Renal cortical epithelial cell (primary cell): ENCODE results near the gene KCNK18. TPM values are rescaled to one million over a fixed set of nuclear protein-coding genes. Genes with fewer than 3 reads are reported as not detected.
"Not testable (repeated sequence)": the region's sequence is repeated elsewhere in the genome, so short reads cannot be mapped to it uniquely, and the experiment has no call there.

ENCODE experiments used
- DNase-seq: peaks from one replicate; pipeline ENCODE4 v3.0.0-alpha.2; 2011; ENCODE audit warnings: low read depth
- total RNA-seq: library from RNA; depleted of rRNA; stranded (reverse); fragments of >200 nt; gene quantifications from 2 replicates; pipeline ENCODE4 v1.2.3, GENCODE V29; 2014

The KCNK18 gene
- total RNA-seq, 1 donor from 2014 or later = not detected

DNA sequence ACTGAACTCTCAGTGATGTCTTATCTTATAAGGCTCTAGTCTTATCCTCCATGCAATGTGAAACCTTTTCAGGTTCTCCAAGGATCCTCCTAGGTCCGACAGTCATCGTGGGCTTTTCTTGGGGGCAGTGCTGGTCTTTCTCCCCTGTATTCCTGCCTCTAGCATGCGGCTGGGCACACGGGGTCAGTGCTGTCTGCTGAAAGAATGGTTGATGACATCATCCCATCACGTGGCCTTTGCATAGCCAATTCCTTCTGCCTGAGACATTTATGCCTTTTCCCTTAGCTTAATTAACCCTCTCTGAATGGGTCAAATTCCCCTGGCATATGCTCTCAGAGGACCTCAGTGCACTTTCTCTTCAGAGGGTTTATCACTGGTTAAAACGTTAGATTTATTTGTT lies 27.0 kb upstream of the KCNK18 start:
- peak; percentile 18 for DNase-seq

DNA sequence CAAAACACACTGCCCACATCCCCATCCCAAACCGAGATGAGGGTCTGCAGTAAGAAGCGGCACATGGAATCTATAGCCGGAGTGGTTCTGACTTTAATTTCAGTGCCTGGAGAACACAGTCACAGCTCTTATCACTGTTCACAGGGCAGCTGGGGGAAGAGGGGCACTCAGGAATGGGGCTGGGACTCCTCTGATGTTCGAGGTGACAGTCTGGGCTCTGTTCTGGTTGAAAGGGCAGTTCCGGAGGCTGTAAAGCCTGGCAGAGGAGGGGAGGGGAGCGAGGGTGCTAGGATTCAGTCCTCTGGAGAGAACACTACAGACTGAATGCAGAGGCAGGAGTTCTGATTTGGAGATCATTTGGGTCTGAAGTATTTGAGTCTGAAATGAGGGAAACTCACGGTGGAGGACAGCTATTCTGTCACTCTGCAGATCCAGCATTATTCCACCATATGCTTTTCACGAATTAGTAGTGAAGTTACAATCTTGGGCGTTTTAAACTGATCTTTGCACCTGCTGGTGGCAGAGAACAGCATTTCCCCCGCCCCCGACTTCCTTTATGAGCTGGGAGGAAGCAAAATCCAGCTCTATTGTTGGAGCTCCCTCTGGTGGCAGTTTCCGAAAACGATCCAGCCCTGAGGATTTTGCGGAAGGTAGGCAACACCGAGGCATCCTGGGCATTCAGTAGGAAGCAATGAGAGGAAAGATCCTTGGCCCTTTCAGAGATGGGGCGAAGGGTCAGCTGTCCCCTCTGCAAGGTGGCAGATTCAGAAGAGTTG lies 22.7 kb upstream of the KCNK18 start:
- peak; percentile 72 for DNase-seq

DNA sequence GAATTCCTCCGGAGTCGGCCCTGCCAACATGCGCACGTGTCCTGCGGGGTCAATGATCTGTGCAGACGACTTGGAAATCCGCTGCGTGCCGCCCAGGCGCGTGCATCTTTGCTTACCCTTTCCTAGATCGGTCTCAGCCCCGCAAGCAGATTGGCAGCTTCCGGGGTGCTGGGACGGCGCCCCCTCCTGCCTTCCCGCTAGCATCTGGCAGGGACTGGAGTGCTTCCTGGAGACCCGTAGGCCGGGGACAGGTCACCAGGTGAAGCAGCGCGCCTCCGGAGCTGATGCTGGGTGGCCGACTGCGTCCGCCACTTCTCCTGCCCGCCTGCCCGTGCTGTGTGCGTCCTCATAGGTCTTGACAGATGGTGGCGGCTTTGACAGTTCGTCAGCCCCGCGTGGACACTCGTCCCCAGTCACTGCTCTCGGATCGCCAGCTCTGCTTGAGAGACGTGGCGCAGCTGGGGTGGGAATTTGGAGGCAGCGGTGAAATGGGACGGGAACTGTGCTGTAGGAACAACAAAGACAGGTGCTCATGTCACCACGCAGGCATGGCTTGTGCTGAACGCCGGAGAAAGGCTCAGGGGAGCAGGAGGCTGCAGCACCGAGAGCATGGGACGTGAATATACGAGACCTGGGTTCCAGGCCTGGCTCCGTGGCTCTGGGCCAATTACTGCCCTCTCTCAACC lies 21.9 kb upstream of the KCNK18 start:
- DNase-seq = no peak

DNA sequence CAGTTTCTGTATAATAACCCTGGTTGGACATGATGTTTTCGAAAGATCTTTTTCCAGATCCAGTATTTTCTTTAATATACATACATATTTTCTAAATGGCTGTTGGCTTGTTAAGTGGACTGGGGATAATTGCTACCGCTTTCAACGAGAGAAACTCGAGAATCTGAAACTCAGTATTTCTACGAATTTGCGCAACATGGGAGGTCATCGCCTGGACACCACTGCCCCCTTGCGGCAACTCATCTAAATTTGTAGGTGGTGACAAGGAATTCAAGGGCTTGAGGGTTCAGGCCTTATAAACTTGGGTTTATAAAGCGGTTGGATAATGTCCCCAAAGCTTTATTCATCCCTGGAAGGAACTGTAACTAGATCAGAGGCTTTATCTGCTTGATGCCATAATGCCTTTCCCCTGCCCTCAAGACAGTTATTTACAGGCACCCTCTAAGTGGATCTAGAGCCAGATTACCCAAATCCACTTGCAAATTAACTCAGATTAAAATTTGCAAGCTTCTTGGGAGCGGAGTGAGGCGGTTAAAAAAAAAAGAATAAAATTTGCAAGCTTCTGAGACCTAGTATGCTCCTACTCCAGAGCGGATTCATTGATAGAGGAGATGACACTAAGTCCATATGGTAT lies 21.3 kb upstream of the KCNK18 start:
- peak; percentile 65 for DNase-seq

DNA sequence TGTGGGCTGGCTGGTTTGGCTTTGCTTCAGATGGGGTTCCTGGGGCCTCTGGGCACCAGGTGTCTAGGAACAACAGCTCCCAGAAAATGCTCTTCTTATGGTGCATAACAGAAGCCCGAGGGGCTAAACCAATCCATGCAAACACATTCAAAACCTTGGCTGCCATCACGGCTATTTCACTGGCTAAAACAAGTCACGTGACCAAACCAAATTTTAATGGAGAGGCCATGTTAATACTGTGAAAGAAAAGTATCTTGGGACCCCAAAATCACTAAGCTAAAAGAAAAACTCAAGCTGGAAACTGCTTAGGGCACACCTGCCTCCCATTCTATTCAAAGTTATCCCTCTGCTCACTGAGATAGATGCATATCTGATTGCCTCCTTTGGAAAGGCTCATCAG lies 19.1 kb upstream of the KCNK18 start:
- DNase-seq = no peak

DNA sequence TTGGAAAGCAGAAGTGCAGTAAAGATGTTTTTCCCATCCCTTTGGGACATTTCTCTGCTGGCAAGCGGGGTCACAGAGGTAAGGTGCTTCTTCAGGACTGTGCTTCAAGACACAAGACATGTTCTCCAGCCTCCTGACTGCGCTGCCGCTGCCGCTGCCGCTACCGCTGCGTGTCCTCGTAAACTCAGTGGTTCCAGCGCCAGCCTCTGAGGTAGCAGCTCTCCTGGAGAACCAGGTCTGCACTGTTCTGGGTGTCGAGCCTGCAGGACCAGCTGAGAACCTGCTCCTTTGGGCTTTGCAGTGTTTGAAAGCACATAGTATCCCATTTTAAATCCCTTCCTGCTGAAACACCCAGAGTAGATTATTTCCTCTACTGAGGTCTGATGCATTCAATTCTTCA lies 13.0 kb upstream of the KCNK18 start:
- DNase-seq = no peak

DNA sequence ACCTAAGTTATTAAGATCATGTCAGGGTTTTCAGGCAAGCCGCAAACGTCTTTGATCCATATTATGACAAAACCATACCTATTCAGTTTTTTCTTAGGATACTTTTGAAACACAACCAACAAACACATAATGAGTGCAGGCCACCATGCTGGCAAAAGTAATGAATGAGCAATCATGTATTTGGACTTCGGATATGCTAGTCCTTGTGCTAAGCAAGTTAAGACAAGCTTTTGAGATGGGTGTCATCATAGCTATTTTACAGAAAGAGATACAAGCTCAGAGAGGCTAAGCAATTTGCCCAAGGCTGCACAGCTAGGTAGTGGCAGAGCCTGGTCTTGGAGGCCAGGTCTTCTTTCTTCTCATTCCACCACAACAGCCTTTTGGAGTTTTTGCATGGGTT lies 12.5 kb upstream of the KCNK18 start:
- no peak for DNase-seq

DNA sequence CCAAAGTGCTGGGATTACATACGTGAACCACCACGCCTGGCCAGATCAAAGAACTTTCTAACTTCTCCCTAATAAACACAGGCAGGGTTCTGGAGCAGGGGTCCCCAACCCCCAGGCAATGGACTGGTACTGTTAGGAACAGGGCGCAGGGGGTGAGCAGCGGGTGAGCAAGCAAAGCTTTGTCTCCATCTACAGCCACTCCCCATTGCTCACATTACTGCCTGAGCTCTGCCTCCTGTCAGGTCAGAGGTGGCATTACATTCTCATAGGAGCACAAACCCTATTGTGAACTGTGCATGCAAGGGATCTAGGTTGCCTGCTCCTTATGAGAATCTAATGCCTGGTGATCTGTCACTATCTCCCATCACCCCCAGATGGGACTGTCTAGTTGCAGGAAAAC lies 11.5 kb upstream of the KCNK18 start:
- not testable (repeated sequence) for DNase-seq

DNA sequence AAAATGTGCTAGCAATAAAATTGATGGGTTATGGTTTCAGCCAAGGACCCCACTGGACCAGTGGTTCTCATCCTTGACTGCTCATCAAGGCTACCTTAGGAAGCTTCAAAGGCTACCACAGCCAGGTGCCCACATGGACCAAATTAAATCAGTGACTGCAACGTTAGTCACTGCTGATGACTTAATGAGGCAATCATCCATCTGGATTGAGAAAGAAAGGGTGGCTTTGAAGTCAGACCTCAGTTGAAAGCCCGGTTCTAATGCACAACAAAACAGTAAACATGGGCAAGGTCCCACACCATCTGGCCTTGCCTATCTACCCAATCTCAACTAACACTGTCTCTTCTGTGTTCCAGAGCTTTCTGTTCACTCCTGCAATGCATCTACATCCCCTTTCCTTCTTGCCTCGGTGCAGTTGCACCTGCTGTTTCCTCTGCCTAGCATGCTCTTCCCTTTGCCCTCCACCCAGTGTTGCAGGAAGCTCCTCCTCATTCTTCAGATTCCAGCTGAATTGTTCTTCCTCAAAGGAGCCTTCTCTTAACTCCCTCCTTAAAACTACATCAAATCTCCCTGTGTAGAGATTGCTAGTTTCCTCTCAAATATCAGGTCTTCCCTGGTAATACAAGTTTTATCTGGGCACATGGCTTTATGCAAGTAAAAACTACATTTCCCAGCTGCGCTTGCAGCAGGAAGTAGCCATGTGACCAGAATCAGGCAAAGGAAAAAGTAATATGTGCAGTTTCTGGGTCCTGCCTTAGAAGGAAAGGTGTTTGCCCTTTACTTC lies 10.3 kb upstream of the KCNK18 start:
- DNase-seq = peak; percentile 87

DNA sequence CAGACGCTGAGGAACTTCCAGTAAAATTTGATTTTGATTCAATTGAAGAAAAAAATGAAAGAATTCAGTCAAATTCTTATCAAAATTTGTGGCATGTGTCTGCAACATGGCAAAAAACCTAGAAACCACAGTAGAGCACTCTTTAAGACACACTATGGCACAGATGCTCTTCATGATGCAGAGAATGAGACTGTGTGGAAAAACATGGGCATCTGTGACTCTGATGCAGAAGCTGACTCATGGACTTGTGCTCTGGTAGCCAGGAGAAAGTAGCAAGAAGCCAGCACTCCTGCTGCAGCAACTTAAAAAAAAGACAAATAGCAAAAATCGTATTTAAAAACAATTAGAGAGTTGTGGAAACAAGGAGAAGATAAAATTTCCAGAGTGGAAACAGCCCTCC lies 8.9 kb upstream of the KCNK18 start:
- no peak for DNase-seq

DNA sequence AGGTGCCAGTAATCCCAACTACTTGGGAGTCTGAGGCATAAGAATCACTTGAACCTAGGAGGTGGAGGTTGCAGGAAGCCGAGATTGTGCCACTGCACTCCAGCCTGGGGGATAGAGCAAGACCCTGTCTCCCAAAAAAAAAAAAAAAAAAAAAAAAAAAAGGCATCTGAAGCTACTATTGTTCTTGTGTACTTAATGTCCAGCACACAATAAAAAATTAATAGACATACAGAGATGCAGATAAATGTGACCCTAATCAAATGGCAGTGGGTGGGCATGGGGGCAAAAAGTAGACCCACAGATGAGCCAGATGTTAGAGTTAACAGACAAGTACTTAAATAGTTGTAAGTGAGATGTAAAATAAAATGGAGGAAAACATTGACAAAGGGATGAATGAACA lies 7.7 kb upstream of the KCNK18 start:
- no peak for DNase-seq

DNA sequence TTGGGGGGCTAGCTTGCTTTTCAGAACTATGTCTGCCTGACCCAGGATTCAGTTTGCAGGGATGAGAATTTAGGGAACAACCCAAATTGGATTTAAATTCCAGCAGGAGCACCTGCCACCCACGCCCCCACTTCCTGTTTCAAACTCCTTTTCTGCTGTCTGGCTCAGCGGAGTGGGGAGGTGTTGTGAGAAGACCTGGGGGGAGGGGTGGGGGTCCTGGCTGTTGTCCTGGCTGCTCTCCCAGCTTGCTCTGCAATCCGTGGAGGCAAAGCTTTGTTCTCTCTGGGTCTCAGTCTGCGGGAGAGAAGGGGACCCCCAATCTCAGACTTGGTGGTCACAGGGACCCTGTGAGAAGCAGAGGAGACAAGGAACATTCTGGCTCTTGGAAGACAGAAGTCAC lies 799 bp downstream of the KCNK18 start:
- no peak for DNase-seq

DNA sequence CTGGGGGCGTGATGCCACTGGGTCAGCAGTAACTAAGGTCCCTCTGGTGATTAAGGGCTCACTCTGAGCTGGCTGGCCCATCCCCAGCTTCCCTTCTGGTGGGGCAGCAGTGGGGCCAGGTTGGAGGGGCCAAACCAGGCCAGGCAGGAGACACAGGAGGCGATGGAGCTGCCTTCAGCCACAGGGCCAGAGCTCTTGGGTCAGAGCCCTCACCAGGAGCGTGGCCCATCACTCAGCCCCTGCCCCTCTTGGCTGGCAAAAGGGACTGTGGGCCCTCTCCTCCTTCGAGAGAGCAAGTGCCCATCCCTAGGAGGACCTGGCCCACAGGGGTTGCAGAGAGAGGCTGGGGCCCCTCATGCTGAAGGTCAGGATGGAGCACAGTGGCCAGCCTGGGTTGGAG lies 4.5 kb downstream of the KCNK18 start:
- no peak for DNase-seq

DNA sequence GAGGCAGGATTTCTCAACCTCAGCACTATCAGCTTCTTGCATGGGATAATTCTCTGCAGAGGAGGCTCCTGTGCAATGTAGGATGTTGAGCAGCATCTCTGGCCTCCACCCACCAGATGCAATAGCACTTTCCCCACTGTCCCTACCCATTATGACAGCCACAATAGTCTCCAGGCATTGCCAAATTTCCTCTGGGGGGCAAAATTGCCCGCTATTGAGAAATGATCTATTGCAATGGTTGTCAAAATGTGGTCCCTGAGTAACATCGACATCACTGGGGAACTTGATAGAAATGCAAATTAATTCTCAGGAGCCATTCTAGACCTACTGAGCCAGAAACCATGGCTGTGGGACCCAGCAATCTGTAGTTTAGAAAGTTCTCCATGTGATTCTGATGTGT lies 7.0 kb downstream of the KCNK18 start:
- DNase-seq = no peak

DNA sequence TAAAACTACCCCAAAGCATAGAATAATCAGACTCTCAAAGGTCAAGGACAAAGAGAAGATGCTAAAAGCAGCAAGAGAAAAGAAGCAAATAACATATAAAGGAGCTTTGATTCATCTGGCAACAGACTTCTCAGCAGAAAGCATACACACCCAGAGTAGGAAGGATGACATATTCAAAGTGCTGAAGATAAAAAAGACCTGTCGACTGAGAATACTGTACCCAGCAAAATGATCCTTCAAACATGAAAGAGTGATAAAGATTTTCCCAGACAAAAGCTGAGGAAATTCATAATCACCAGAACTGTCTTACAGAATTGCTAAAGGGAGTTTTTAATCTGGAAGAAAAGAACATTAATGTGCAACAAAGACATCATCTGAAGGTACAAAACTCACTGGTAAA lies 14.9 kb downstream of the KCNK18 start:
- no peak for DNase-seq

DNA sequence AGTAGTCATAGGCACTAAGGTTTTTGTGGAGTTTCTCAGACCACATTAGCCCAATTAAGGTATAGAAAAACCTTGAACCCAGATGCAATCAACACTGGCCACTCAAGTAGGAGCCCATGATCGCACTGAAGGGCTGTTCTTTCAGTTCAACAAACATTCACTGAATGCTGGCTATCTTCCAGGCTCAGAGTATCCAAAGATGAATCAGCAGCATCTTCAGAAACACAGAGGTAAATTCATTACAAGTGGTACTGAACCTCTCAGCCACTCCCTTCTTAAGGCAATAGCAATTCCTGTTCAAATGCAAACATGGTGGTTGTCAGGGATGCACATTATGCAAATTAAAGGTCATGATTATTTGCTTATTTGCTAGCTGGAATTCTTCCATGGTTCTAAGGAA lies 17.1 kb downstream of the KCNK18 start:
- peak; percentile 72 for DNase-seq

DNA sequence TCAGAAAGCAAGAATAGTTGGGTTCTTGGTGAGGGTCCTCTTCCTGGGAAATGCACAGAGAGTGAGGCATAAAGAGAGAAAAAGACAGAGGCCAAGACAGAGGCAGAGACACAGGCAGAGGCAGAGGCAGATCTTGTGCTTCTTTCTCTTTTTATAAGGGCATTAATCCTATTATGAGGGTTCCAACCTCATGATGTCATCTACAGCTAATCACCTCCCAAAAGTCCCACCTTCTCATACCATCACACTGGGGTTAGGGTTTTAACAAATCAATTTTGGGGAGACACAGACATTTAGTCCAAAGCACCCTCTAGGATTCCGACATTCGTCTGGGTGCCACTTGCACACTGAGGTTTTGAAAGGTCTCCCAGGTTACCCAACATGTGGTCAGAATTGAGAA lies 17.8 kb downstream of the KCNK18 start:
- no peak for DNase-seq

DNA sequence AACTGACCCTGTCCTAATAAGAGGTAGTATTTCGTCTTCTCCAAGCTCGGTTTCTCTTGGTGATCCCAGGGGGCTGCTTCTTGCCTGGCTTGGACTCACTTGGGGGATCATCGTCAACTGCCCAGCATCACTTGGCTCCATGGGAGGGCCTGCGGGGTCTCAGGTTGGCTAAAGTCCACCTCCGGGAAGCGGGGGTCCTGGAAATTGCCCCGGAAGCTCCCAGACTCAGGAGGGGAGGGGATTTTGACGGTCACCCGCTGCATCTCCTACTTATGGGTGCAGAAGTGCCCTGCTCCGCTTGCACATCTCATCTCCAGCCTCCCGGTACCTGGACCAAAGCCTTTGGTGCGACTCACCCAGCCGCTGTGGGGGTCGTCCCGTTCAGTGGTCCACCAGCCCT lies 18.7 kb downstream of the KCNK18 start:
- no peak for DNase-seq

DNA sequence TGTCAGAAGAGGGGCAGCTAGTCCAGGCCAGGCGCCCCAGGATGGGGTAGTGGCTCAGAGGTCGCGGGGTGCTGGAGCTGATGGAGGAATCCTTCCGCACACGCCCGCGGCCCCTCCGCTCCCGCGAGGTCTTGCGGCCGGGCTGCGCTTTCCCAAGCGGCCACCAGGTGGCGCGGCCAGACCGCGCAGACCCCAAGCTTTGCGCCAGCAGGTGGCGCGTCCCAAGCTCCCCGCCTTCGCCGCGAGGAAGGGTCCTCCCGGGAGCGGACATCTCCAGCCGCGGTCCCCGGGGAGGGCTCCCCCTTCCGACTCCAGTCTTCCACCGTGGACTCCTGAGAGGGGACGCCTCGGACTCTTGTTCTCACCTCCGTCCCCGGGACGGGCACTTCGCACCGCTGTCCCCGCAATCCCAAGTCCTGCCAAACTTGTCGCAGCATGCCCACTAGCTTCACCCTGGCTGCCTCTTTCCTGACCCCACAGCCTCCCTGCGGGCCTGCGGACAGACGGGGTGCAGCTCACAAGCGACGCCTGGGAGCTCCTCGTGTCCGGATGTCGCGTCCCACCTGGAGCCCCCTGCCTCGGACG lies 19.4 kb downstream of the KCNK18 start:
- DNase-seq = peak; percentile 21

DNA sequence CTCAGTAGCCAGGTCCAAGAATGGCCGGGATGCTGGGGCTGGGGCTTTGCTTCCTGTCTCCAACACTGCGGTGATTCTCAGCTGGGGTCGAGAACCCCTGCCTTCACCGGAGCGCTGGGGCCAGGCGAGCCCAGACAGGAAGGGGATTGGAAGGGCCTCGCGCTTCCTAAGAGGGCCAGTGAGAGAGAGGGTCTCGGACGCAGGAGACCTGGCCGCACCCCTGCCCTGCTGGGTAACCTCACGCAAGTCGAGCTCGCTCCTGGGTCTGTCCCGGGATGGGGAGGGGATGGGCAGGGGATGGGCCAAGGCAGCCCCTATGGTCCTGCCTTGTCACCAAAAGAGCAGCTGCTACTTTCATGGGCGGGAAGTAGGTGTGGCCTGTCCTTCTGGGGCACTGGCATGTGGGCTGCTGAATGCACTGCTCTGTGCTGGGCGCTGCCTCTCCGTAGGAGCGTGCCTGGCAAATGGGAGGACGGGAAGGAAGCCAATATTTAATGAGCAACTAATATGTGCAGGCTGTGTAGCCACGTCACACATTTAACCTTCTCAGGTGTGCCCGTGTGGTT lies 20.0 kb downstream of the KCNK18 start:
- DNase-seq = no peak

DNA sequence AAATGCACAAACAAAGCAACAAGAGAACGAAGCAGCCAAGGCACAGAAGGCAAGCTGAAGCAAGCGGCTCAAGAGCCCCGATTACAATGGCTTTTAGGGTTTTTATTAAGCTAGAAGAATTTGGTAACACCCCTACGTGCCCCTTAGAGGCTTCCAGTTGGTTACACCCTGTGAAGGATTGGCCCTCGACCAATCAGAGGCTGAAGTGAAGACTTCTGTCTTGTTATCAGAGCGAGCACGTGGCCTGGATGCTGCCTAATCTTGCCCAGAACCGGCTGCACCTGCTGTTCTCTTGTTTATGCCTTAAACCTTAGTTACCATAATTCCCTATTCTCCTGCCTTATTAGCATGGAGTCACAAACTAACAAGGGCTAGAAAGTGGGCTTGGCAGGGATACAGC lies 21.4 kb downstream of the KCNK18 start:
- DNase-seq = no peak
